RWPE1 (cell line): Measurements from ENCODE around the gene ZNF638.

ENCODE experiments used
- CTCF ChIA-PET: fragments of 350-600 bp; sonication (Branson Sonifier 250); formaldehyde crosslinking; extraction: SDS; loops from one replicate; lab custom pipeline; 2021; lab: Yijun Ruan, JAX
- POLR2A ChIA-PET: fragments of 400-600 bp; formaldehyde crosslinking; extraction: SDS; loops from one replicate; lab custom pipeline; 2020; ENCODE audit warnings: antibody characterized with exemption; ENCODE audit not compliant: low non-redundant PET; lab: Yijun Ruan, JAX
- DNase-seq: peaks from one replicate; pipeline ENCODE4 v3.0.0; 2012; ENCODE audit warnings: low spot score
- H3K27ac ChIP-seq: fragments of 450-650 bp; 2 replicates; pipeline ENCODE4 v1.5.1; 2017
- CTCF ChIP-seq: fragments of 450-650 bp; conservative IDR thresholded peaks from 2 replicates; pipeline ENCODE4 v1.5.1; 2017; ENCODE audit warnings: low read depth, mild to moderate bottlenecking

The ZNF638 gene

DNA sequence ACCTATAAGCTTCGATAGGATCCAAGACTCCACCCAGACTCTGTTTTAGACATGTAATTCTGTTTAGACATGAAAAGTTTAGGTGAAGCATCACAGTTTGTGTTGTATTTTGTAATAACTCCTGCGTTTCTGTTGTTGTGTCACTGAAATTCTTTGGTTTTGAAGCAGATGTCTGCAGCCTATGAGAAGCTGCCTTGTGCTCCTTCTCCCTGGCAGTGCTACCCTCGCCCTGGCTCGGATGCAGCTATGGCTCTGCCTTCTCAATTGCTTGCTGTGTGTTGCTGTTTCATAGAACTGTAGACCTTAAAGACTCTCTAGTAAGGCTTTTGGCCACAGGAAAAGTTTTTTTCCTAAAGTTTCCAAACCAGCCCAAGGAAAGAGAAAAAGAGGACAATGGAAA is 40.2 kb upstream of the ZNF638 start:
- no peak for TF ChIP-seq CTCF
- POLR2A ChIA-PET: no interaction called here
- CTCF ChIA-PET: interaction anchor here (0.6 kb wide), 1 partner anchor 63 kb away, joined by 3 read pairs; no protein-coding TSS in a partner anchor
- no peak overlapping the region for H3K27ac ChIP-seq
- DNase-seq: no peak

GRCh38 chr2:71292159-71292558 is 39.4 kb upstream of the ZNF638 start:
- ChIA-PET POLR2A (no interaction called here), CTCF (no interaction called here)
- TF ChIP-seq CTCF: no peak
- no peak for DNase-seq
- H3K27ac ChIP-seq: no peak overlapping the region

DNA sequence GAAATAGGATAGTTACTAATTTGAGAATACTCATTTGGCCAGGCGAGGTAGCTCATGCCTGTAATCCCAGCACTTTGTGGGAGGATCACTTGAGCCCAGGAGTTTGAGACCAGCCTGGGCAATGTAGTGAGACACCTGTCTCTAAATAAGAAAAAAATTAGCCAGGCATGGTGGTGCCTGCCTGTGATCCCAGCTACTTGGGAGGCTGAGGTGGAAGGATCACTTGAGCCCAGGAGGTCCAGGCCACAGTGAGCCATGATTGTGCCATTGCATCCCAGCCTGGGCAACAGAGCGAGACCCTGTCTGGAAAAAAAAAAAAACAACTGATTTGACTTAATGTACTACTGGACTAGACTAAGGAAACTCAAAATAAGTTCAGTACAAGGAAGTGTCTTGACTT is 32.7 kb upstream of the ZNF638 start:
- no peak for DNase-seq
- ChIA-PET POLR2A (no interaction called here), CTCF (interaction anchor here (0.7 to 2.6 kb wide), 7 partner anchors 9 to 214 kb away, joined by 3 to 35 read pairs (median 11); partner anchors contain the start of gene ZNF638)
- no peak overlapping the region for H3K27ac ChIP-seq
- no peak for TF ChIP-seq CTCF

DNA sequence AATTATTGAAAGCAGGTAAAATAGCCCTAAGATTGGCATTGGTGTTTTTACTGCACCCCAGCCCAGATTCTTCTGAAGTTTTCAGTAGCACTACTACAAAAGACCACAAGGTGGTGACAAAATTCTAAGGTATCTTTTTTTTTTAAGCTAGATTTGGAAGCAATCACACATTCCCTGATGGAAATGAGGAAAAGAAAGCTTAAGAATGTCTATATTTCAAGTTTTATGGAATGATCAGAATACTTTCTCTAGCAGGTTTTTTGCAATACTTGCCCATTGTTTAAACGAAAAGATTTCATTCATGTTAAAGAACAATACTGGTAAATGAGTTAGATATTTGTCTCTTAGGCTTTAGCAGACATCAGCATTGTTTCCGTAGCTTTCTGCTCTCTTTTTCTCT is 32.1 kb upstream of the ZNF638 start:
- DNase-seq: peak; percentile 31
- CTCF ChIA-PET: interaction anchor here (0.6 to 2.6 kb wide), 14 partner anchors 10 to 1716 kb away, joined by 3 to 35 read pairs (median 6); partner anchors contain the start of genes PAIP2B and ZNF638
- POLR2A ChIA-PET: interaction anchor here (0.6 kb wide), 1 partner anchor 1061 kb away, joined by 3 read pairs; no protein-coding TSS in a partner anchor
- H3K27ac ChIP-seq: no peak overlapping the region
- TF ChIP-seq CTCF: peak; percentile 74

DNA sequence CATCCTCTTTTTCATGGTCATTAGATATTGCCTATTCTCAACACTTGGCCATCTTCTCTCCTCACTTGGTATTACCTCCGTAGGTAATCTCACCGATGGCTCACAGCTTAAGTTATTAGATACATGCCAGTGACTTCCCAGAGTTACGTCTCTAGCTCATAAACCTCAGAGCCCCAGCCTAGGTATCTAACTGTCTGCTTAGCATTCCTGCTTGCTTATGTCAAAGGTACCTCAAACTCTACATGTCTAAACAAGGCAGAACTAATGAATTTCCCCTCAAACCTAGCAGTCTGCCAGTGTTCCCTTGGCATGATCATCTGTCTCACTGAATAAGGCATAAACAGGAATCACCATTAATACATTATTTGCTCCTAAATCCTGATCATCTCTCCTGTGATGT is 27.7 kb upstream of the ZNF638 start:
- H3K27ac ChIP-seq: no peak overlapping the region
- peak; percentile 42 for DNase-seq
- no peak for TF ChIP-seq CTCF
- POLR2A ChIA-PET: no interaction called here
- CTCF ChIA-PET: interaction anchor here (0.6 to 1.3 kb wide), 3 partner anchors 28 to 201 kb away, joined by 3 read pairs; partner anchors contain the start of gene ZNF638

DNA sequence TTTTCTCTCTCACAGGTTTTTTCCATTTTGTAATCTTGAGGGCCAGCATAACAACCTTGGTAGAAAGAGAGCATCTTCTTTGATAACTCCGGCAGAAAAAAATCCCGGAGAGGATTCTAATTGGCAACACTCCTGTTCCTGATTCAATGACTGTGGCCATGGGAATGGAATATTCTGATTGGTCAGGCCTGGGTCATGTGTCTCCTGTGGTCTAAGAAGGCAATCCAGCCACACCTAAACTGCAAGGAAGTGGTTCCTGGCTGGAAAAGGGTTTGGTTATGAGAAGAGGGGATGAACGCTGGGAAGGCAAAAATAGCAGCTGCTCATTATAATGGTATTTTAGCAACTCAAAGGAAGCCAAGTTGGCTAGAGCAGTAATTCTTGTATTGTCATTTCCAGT is 24.8 kb upstream of the ZNF638 start:
- ChIA-PET POLR2A (no interaction called here), CTCF (interaction anchor here (0.7 kb wide), 1 partner anchor 24 kb away, joined by 5 read pairs; no protein-coding TSS in a partner anchor)
- no peak for TF ChIP-seq CTCF
- no peak overlapping the region for H3K27ac ChIP-seq
- no peak for DNase-seq
